Stimulated activated naive CD8-positive, alpha-beta T cell treated with anti-CD3 and anti-CD28 coated beads, Interleukin-15, amount 100 ng/mL, for 72 hours (primary cell): ENCODE results near the gene NECTIN1.
A peak's percentile ranks its signal among the peaks of the same experiment; 100 is the strongest.

Source experiments
- ATAC-seq: fragments of 150-1000 bp; cut with Tn5 transposase; 2 replicates; pipeline ENCODE4 v1.10.0; 2021; ENCODE audit warnings: mild to moderate bottlenecking, moderate library complexity
- DNase-seq, 2 donors: peaks; one replicate each; pipeline ENCODE4 v3.0.0; 2021 to 2022
- H3K27ac Mint-ChIP-seq, 2 donors: one replicate each; pipeline ENCODE4 v1.8.0; 2022; ENCODE audit warnings: mild to moderate bottlenecking in 2 of 2, mixed read lengths in 2 of 2, moderate library complexity in 2 of 2
- H3K27me3 Mint-ChIP-seq: one replicate; pipeline ENCODE4 v1.8.0; 2022; ENCODE audit warnings: mixed read lengths
- H3K4me1 Mint-ChIP-seq: one replicate; pipeline ENCODE4 v1.8.0; 2022; ENCODE audit warnings: mild to moderate bottlenecking, mixed read lengths
- H3K4me3 Mint-ChIP-seq, 2 donors: one replicate each; pipeline ENCODE4 v1.8.0; 2022; ENCODE audit warnings: mild to moderate bottlenecking in 2 of 2, mixed read lengths in 2 of 2, moderate library complexity in 1 of 2
- H3K9me3 Mint-ChIP-seq, 2 donors: one replicate each; pipeline ENCODE4 v1.8.0; 2022; ENCODE audit warnings: mixed read lengths in 2 of 2

Gene NECTIN1

GRCh38 chr11:119641983-119642745, 86.8 kb downstream of the NECTIN1 start:
- DNase-seq, result no peak
- H3K9me3 Mint-ChIP-seq, result no peaks in the 10 kb centered on the region

GRCh38 chr11:119640541-119640940, 88.5 kb downstream of the NECTIN1 start:
- ATAC-seq (no peak), DNase-seq (no peak)
- no peaks in the 10 kb centered on the region for H3K4me1 Mint-ChIP-seq
- no peaks in the 10 kb centered on the region for H3K27me3 Mint-ChIP-seq
- H3K27ac Mint-ChIP-seq, result peak overlapping the region in 1 of 2 donors; percentile 5
- H3K9me3 Mint-ChIP-seq, result no peaks in the 10 kb centered on the region
- no peak overlapping the region for H3K4me3 Mint-ChIP-seq

More at GRCh38 chr11:119641983-119642745, 86.8 kb downstream of the NECTIN1 start:
- Mint-ChIP-seq H3K4me1 (no peaks in the 10 kb centered on the region), H3K4me3 (no peak overlapping the region), H3K27me3 (no peaks in the 10 kb centered on the region), H3K27ac (no peak overlapping the region)
- ATAC-seq, result no peak

- Mint-ChIP-seq H3K4me3 (no peak overlapping the region), H3K27ac (no peak overlapping the region), H3K4me1 (no peaks in the 10 kb centered on the region), H3K9me3 (no peaks in the 10 kb centered on the region), H3K27me3 (no peaks in the 10 kb centered on the region)
- ATAC-seq (no peak), DNase-seq (no peak)
Measured at GRCh38 chr11:119639642-119640205, 89.3 kb downstream of the NECTIN1 start.

GRCh38 chr11:119638851-119639250, 90.1 kb downstream of the NECTIN1 start:
- Mint-ChIP-seq H3K4me1 (no peaks in the 10 kb centered on the region), H3K4me3 (no peak overlapping the region), H3K27me3 (no peaks in the 10 kb centered on the region), H3K9me3 (no peaks in the 10 kb centered on the region), H3K27ac (no peak overlapping the region)
- ATAC-seq (no peak), DNase-seq (no peak)

- Mint-ChIP-seq H3K4me3 (no peak overlapping the region), H3K9me3 (no peaks in the 10 kb centered on the region), H3K4me1 (no peaks in the 10 kb centered on the region), H3K27ac (no peak overlapping the region), H3K27me3 (no peaks in the 10 kb centered on the region)
- ATAC-seq, result no peak
- DNase-seq, result no peak
Measured at GRCh38 chr11:119637481-119637880, 91.5 kb downstream of the NECTIN1 start.

GRCh38 chr11:119635776-119636175, 93.2 kb downstream of the NECTIN1 start:
- Mint-ChIP-seq H3K27me3 (no peaks in the 10 kb centered on the region), H3K27ac (no peak overlapping the region), H3K4me3 (no peak overlapping the region), H3K9me3 (no peaks in the 10 kb centered on the region), H3K4me1 (no peaks in the 10 kb centered on the region)
- no peak for DNase-seq
- ATAC-seq, result no peak

GRCh38 chr11:119635041-119635740, 93.8 kb downstream of the NECTIN1 start:
- Mint-ChIP-seq H3K4me3 (no peak overlapping the region), H3K9me3 (no peaks in the 10 kb centered on the region), H3K4me1 (no peaks in the 10 kb centered on the region), H3K27ac (no peak overlapping the region), H3K27me3 (peaks cover 4% of the 10 kb centered on the region)
- ATAC-seq, result peak; percentile 8
- DNase-seq, result no peak

- Mint-ChIP-seq H3K27me3 (peaks cover 13% of the 10 kb centered on the region), H3K9me3 (no peaks in the 10 kb centered on the region), H3K4me1 (no peaks in the 10 kb centered on the region), H3K27ac (no peak overlapping the region), H3K4me3 (no peak overlapping the region)
- DNase-seq, result no peak
- no peak for ATAC-seq
Measured at GRCh38 chr11:119634301-119634700, 94.7 kb downstream of the NECTIN1 start.

GRCh38 chr11:119629834-119630624, 99.0 kb downstream of the NECTIN1 start:
- Mint-ChIP-seq H3K27ac (peak overlapping the region in 1 of 2 donors; percentile 94), H3K4me3 (no peak overlapping the region)
- no peak for ATAC-seq

GRCh38 chr11:119629085-119629484, 99.9 kb downstream of the NECTIN1 start:
- Mint-ChIP-seq H3K27ac (no peak overlapping the region), H3K4me1 (no peaks in the 10 kb centered on the region), H3K4me3 (no peak overlapping the region), H3K27me3 (peaks cover 48% of the 10 kb centered on the region), H3K9me3 (no peaks in the 10 kb centered on the region)
- ATAC-seq (no peak), DNase-seq (no peak)

More at GRCh38 chr11:119629834-119630624, 99.0 kb downstream of the NECTIN1 start:
- Mint-ChIP-seq H3K9me3 (no peaks in the 10 kb centered on the region), H3K27me3 (peaks cover 48% of the 10 kb centered on the region), H3K4me1 (no peaks in the 10 kb centered on the region)
- DNase-seq, result no peak

- Mint-ChIP-seq H3K4me3 (no peak overlapping the region), H3K27me3 (peaks cover 62% of the 10 kb centered on the region), H3K4me1 (peaks cover 5% of the 10 kb centered on the region), H3K9me3 (no peaks in the 10 kb centered on the region), H3K27ac (peak overlapping the region in 1 of 2 donors; percentile 86)
- DNase-seq (no peak), ATAC-seq (no peak)
Measured at GRCh38 chr11:119627286-119627685, 101.7 kb downstream of the NECTIN1 start.

GRCh38 chr11:119626871-119627270, 102.1 kb downstream of the NECTIN1 start:
- H3K27me3 Mint-ChIP-seq, result peaks cover 62% of the 10 kb centered on the region
- DNase-seq (no peak), ATAC-seq (no peak)
- no peaks in the 10 kb centered on the region for H3K9me3 Mint-ChIP-seq
- no peak overlapping the region for H3K27ac Mint-ChIP-seq
- no peak overlapping the region for H3K4me3 Mint-ChIP-seq
- H3K4me1 Mint-ChIP-seq, result peaks cover 5% of the 10 kb centered on the region

GRCh38 chr11:119626197-119626841, 102.7 kb downstream of the NECTIN1 start:
- DNase-seq (no peak), ATAC-seq (no peak)
- Mint-ChIP-seq H3K9me3 (no peaks in the 10 kb centered on the region), H3K4me1 (peaks cover 5% of the 10 kb centered on the region), H3K27ac (peak overlapping the region in 1 of 2 donors; percentile 64), H3K4me3 (no peak overlapping the region), H3K27me3 (peaks cover 62% of the 10 kb centered on the region)

- no peak overlapping the region for H3K4me3 Mint-ChIP-seq
- H3K9me3 Mint-ChIP-seq, result no peaks in the 10 kb centered on the region
- H3K27ac Mint-ChIP-seq, result peak overlapping the region in 1 of 2 donors; percentile 42
- peaks cover 5% of the 10 kb centered on the region for H3K4me1 Mint-ChIP-seq
- ATAC-seq (no peak), DNase-seq (no peak)
- H3K27me3 Mint-ChIP-seq, result peaks cover 60% of the 10 kb centered on the region
Measured at GRCh38 chr11:119625206-119625978, 103.6 kb downstream of the NECTIN1 start.
